ENCODE data around the gene SKP1. TPM values are rescaled to one million over a fixed set of nuclear protein-coding genes. Genes with fewer than 3 reads are reported as not detected.
"Not testable (repeated sequence)": the region's sequence is repeated elsewhere in the genome, so short reads cannot be mapped to it uniquely, and the experiment has no call there.

Gene SKP1
- total and polyA plus RNA-seq, 9 of the 15 experiments (the other 6 are each of a cell fraction or from before 2014, with no cell fraction given), result 301 to 2,109 (median 639) TPM

DNA sequence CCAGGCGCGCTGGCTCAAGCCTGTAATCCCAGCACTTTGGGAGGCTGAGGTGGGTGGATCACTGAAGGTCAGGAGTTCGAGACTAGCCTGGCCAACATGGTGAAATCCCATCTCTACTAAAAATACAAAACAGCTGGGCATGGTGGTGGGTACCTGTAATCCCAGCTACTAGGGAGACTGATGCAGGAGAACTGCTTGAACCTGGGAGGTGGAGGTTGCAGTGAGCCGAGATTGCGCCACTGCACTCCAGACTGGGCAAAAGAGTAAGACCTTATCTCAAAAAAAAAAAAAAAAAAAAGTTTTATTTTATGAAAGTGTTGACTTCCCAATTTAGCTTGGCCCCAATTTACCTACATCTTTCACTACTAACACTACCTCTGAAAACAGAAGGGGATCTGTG is 44.9 kb upstream of the SKP1 start:
- Histone ChIP-seq H3K4me1 (replicated peaks in 1 of 2; ENCODE audit: control insufficient read depth in 2 of 2, insufficient read depth in 2 of 2, low read length in 2 of 2) (peaks cover 12 to 18% of the 10 kb centered on the region in 2 experiments), H3K79me2 (ENCODE audit: control insufficient read depth, insufficient read depth, low read length) (peaks cover 97% of the 10 kb centered on the region), H3K36me3 (ENCODE audit: control insufficient read depth, insufficient read depth, low read length) (peaks cover 60% of the 10 kb centered on the region), H4K20me1 (replicated peaks; ENCODE audit: control insufficient read depth, insufficient read depth, low read length) (peaks cover 52% of the 10 kb centered on the region)
- peak; percentile 63 for TF ChIP-seq CEBPB (tag; IDR thresholded peaks at IDR 0.05)
- H3K9me3 ChIP-seq (replicated peaks; ENCODE audit: control insufficient read depth, insufficient read depth, low read depth, low read length); H3K4me2 ChIP-seq (ENCODE audit: insufficient read depth, low read length); BruUV-seq (replicated peaks); H3K27ac ChIP-seq (ENCODE audit: extremely low read depth, low read depth, low read length); H3K9me1 ChIP-seq (ENCODE audit: control insufficient read depth, insufficient read depth, low read length); intact Hi-C loops (cut with micrococcal nuclease); H3K27me3 ChIP-seq (ENCODE audit: control insufficient read depth in 2 of 2, insufficient read depth in 2 of 2, low read length in 2 of 2); H3K4me3 ChIP-seq; CTCF ChIA-PET (ENCODE audit: low intra/inter-chr PET ratio); ATAC-seq; H2AFZ ChIP-seq (ENCODE audit: low read depth, low read length); FAIRE-seq; H3K9ac ChIP-seq (ENCODE audit: insufficient read depth in 1 of 2, low read depth in 2 of 2, low read length in 2 of 2); DNase-seq (ENCODE audit: extremely low read depth in 1 of 4, low spot score in 3 of 4); in situ Hi-C loops (cut with MboI): not testable (repeated sequence)
- POLR2A ChIA-PET, result interaction anchor here (0.6 to 8.6 kb wide), 7 partner anchors 10 to 289 kb away, joined by 3 to 95 read pairs (median 4); partner anchors contain the start of gene SKP1
- 93% methylated on average over 5 of the region's 5 CpGs for WGBS (ENCODE audit: insufficient coverage, low coverage, missing lambda C conversion rate)

DNA sequence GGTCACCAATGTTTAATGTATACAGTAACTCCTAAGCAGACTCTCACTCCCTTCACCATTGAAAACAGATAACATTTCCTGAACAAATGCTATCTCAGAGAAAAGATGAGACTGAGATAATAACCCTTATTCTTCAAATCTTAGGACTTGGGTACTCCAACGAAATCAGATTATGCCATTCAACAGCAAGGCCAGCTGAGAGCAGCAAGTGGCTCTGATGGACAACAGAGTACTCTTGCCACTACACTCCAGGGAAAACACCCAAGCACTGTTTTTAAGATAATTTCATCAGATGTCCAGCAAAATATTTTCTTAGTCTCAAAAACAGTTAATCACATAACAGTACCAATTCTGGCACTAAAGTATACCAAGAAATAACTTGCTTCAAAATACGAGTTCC is 39.0 kb upstream of the SKP1 start:
- peaks cover 100% of the 10 kb centered on the region for H3K79me2 ChIP-seq (ENCODE audit: control insufficient read depth, insufficient read depth, low read length)
- H3K4me1 ChIP-seq (replicated peaks in 1 of 2; ENCODE audit: control insufficient read depth in 2 of 2, insufficient read depth in 2 of 2, low read length in 2 of 2), result peaks cover 0 to 2% of the 10 kb centered on the region in 2 experiments; a peak in 1 of 5 replicates
- no peak for DNase-seq (ENCODE audit: extremely low read depth in 1 of 4, low spot score in 3 of 4)
- in situ Hi-C loops (cut with MboI), result no loop called here
- peaks cover 21% of the 10 kb centered on the region for H4K20me1 ChIP-seq (replicated peaks; ENCODE audit: control insufficient read depth, insufficient read depth, low read length)
- intact Hi-C loops (cut with micrococcal nuclease), result no loop called here
- H3K9ac ChIP-seq (ENCODE audit: insufficient read depth in 1 of 2, low read depth in 2 of 2, low read length in 2 of 2), result no peak overlapping the region
- no peaks in the 10 kb centered on the region for H3K27me3 ChIP-seq (ENCODE audit: control insufficient read depth in 2 of 2, insufficient read depth in 2 of 2, low read length in 2 of 2)
- WGBS (ENCODE audit: insufficient coverage, low coverage, missing lambda C conversion rate), result 65% methylated on average over 2 of the region's 2 CpGs
- TF ChIP-seq, protein P1, sequence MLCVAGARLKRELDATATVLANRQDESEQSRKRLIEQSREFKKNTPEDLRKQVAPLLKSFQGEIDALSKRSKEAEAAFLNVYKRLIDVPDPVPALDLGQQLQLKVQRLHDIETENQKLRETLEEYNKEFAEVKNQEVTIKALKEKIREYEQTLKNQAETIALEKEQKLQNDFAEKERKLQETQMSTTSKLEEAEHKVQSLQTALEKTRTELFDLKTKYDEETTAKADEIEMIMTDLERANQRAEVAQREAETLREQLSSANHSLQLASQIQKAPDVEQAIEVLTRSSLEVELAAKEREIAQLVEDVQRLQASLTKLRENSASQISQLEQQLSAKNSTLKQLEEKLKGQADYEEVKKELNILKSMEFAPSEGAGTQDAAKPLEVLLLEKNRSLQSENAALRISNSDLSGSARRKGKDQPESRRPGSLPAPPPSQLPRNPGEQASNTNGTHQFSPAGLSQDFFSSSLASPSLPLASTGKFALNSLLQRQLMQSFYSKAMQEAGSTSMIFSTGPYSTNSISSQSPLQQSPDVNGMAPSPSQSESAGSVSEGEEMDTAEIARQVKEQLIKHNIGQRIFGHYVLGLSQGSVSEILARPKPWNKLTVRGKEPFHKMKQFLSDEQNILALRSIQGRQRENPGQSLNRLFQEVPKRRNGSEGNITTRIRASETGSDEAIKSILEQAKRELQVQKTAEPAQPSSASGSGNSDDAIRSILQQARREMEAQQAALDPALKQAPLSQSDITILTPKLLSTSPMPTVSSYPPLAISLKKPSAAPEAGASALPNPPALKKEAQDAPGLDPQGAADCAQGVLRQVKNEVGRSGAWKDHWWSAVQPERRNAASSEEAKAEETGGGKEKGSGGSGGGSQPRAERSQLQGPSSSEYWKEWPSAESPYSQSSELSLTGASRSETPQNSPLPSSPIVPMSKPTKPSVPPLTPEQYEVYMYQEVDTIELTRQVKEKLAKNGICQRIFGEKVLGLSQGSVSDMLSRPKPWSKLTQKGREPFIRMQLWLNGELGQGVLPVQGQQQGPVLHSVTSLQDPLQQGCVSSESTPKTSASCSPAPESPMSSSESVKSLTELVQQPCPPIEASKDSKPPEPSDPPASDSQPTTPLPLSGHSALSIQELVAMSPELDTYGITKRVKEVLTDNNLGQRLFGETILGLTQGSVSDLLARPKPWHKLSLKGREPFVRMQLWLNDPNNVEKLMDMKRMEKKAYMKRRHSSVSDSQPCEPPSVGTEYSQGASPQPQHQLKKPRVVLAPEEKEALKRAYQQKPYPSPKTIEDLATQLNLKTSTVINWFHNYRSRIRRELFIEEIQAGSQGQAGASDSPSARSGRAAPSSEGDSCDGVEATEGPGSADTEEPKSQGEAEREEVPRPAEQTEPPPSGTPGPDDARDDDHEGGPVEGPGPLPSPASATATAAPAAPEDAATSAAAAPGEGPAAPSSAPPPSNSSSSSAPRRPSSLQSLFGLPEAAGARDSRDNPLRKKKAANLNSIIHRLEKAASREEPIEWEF (CRISPR knock-in tag; IDR thresholded peaks at IDR 0.05), result no peak
- BruUV-seq (replicated peaks), result no TSS peak
- POLR2A ChIA-PET, result interaction anchor here (11.5 kb wide), 1 partner anchor 7 kb away, joined by 95 read pairs; the partner anchor contains the start of gene PPP2CA
- no peaks in the 10 kb centered on the region for H3K9me3 ChIP-seq (replicated peaks; ENCODE audit: control insufficient read depth, insufficient read depth, low read depth, low read length)
- ATAC-seq, result no peak
- no peak overlapping the region for H3K4me2 ChIP-seq (ENCODE audit: insufficient read depth, low read length)
- no peak overlapping the region for H3K4me3 ChIP-seq
- peaks cover 44% of the 10 kb centered on the region for H3K36me3 ChIP-seq (ENCODE audit: control insufficient read depth, insufficient read depth, low read length)
- H2AFZ ChIP-seq (ENCODE audit: low read depth, low read length), result no peak overlapping the region
- no peaks in the 10 kb centered on the region for H3K9me1 ChIP-seq (ENCODE audit: control insufficient read depth, insufficient read depth, low read length)
- no peak for FAIRE-seq
- CTCF ChIA-PET (ENCODE audit: low intra/inter-chr PET ratio), result no interaction called here
- H3K27ac ChIP-seq (ENCODE audit: extremely low read depth, low read depth, low read length), result no peak overlapping the region

Measured in K562 (cell line).